ENCODE results near the gene TMEM266.

The TMEM266 gene

GRCh38 chr15:76162784-76163456 lies 103.1 kb downstream of the TMEM266 start:
- DNase-seq, result no peak

DNA sequence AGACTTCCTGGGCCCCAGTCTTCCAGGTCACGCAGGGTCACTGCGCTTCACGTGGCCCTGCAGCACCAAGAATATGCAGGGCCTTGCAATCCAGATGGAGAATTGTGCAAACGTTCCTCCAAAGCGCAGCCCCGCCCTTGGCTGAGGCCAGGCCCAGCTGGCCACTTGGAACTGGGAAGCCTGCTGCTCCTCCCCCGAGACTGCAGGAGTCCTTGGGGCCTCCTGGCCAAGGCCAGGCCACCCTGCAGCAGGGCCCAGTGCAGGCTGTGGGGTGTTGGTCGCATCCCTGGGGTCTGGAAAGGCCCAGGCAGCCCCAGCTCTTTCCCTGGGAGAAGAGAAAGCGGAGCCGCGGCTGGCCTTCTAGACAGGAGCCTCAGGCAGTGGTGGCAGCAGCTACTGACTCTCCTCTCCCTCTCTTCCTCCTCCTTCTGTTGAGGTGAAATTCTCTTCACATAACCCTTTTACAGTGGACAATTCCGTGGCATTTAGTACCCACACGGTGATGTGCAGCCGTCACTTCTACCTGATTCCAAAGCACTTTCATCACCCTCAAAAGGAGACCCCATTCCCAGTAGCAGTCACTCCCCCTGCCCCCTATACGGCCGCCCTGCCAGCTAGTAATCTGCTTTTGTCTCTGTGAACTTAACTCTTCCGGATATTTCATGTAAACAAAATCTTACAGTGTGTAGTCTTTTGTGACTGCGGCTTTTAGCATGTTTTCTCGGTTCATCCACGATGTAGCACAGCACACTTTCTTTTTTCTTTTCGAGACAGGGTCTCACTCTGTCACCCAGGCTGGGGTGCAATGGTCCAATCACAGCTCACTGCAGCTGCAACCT lies 103.9 kb downstream of the TMEM266 start:
- DNase-seq, result peak; percentile 62

- DNase-seq, result no peak
Observed at GRCh38 chr15:76164602-76165001, 104.8 kb downstream of the TMEM266 start.

DNA sequence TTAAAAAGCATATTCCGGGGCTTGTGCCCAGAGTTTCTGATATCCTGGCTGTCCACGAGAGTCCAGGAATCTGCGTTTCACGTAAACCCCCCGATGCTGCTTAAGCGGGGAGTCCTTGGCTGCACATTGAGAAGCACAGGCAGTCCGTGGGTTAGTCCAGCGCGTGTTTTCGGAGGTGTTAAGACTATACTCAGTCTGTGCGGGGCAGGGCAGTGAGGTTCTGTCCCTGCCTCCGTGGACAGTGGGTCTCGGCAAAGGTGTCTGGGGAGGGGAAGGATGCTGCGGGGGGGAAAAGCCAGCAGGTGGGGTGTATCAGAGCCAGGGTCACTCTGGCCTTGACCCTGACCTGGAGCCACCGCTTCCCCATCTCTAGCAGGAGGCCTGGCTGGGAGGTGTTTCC lies 106.2 kb downstream of the TMEM266 start:
- DNase-seq, result no peak

- DNase-seq, result no peak
Observed at GRCh38 chr15:76168237-76168984, 108.6 kb downstream of the TMEM266 start.

DNA sequence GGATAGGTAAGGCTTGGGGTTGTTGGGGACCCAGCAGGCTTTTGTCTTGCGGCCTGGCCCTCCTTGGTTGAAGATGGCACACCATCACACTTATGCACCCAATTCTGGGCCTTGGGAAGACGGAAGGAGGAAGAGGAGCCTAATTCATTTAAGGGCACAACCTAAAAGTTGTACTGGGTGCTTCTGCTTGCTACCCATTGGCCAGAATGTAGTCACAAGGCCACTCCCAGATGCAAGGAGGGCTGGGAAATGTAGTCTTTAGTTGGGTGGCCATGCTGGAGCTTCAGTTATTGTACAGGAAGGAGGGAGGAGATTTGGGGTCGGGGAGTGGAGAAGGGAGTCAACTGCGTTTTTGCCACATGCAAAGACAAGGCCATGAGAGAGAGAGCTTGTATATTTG lies 109.2 kb downstream of the TMEM266 start:
- no peak for DNase-seq

GRCh38 chr15:76169911-76170800 lies 110.4 kb downstream of the TMEM266 start:
- DNase-seq, result no peak

DNA sequence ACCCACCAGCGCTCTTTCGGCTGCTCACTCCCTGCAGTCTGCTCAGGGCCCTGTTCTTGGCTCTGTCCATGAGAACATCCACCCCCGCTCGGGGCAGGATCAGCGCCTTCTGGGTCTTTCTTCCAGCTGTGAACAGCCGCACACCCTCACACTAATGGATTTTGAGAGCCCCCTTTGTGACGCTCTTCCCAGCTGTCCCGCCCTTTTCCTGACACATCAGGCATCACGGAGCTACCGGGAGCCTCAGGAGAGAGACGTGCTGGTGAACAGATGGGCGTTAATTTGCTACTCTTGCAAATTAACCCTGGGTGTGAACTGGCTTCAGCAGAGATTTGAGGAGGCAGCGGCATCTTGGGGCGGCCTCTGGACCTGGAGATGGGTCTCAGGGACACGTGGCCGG lies 113.0 kb downstream of the TMEM266 start:
- DNase-seq, result peak; percentile 39

GRCh38 chr15:76173317-76173834 lies 113.6 kb downstream of the TMEM266 start:
- DNase-seq, result no peak

- DNase-seq, result no peak
Observed at GRCh38 chr15:76174654-76175053, 114.9 kb downstream of the TMEM266 start.

- no peak for DNase-seq
Observed at GRCh38 chr15:76175442-76175841, 115.7 kb downstream of the TMEM266 start.

- no peak for DNase-seq
Observed at GRCh38 chr15:76176059-76176458, 116.3 kb downstream of the TMEM266 start.

GRCh38 chr15:76176487-76177085 lies 116.8 kb downstream of the TMEM266 start:
- no peak for DNase-seq

- DNase-seq, result no peak
Observed at GRCh38 chr15:76177491-76178040, 117.8 kb downstream of the TMEM266 start.

DNA sequence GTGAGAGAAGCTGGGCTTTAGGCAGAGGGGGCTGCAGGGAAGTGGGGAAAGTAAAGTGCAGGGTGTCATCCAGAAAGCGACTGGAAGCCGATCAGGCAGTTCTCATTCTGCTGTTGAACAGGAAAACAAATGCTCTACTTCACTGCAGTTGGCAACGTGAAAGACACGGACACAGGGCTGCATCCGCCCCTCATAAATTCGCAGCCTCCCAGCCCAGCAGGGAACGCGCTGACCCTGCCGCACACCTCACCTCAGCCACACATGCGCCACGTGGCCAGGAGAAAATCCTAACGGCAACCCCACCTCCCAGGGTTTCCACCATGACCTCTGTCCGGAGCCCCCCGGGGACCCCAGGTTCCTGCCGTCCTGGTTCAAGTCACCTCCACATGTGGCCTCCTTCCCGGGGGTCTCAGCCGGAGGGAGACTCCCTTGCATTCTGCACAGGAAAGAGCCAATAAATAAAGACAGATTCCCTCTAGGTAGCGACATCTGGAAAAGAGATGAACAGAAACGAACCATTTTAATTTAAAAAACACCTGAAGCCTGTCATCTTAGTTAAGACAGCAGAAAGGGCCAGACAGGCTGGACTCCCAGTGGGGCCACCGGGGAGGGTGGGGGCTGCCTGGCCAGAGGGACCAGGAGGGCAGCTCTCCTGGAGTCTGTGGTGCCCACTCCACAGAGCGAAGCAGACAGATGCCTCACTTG lies 118.7 kb downstream of the TMEM266 start:
- DNase-seq, result peak; percentile 55

DNA sequence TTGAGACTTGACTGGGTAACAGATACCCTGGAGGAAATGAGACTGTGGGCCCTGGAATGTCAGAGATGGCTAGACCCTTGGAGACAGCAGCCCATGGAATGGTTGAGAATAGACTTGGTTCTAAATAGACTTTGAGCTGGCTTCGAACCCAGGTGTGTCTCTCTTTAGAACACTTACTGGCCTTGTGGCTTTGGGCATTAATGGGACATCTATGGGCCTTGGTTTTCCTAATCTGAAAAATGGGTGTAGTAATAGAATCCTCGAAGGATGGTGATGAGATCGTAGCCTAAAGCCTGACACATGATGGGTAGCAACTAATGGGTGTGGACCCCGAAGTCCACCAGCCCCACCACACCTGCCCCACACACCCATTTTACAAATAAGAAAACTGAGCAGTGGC lies 119.2 kb downstream of the TMEM266 start:
- DNase-seq, result no peak

DNA sequence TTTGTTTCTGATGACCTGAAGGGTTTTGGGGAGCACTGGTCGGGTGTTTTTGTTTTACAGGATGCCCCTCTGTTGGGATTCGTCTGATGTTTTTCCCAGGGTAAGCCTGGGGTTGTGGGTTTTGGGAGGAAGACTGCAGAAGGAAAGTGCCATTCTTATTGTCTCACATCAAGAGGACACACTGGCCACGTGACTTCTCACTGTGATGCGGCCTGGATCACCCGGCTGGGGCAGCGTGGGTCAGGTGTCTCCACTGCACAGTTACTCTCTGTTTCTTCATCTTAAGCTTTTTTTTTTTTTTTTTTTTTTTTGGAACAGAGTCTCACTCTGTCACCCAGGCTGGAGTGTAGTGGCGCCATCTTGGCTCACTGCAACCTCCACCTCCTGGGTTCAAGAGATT lies 120.5 kb downstream of the TMEM266 start:
- no peak for DNase-seq

DNA sequence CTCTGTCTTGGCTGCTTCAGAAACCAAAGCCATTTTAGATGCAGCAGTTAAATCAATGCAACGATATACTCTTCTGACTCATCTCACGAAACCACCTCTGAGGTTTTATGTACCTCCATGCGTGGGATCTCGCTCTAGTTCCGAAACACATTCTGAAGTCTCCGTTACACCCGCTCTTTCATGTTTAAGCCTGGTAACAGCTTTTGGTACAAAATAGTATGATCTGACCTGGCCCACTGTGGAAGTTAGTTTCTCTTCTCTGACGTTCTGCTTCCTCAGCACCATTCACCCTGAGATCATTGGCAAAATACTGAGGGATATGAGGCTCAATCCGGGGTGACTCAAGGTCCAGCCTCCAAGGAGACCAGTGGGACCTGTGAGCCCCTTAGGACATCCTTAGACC lies 121.9 kb downstream of the TMEM266 start:
- no peak for DNase-seq

- no peak for DNase-seq
Observed at GRCh38 chr15:76183930-76184649, 124.3 kb downstream of the TMEM266 start.

- no peak for DNase-seq
Observed at GRCh38 chr15:76184650-76185035, 124.9 kb downstream of the TMEM266 start.

Measured in right hindlimb (tissue), 1 donor.